Ectodermal cell (in vitro differentiated cells): ENCODE results near the gene SCYL1.

Experiments used
- H3K27ac ChIP-seq: 2 replicates; pipeline ENCODE4 v1.7.0; 2013; ENCODE audit warnings: mild to moderate bottlenecking, low read depth, low read length; ENCODE audit not compliant: insufficient read depth, poor library complexity, severe bottlenecking
- H3K27me3 ChIP-seq: 2 replicates; pipeline ENCODE4 v1.7.0; 2013; ENCODE audit warnings: mild to moderate bottlenecking, low read length; ENCODE audit not compliant: insufficient read depth, control insufficient read depth, poor library complexity, severe bottlenecking
- H3K36me3 ChIP-seq: one replicate; pipeline ENCODE4 v1.7.0; 2013; ENCODE audit warnings: low read length; ENCODE audit not compliant: control insufficient read depth, insufficient read depth
- H3K4me1 ChIP-seq: one replicate; pipeline ENCODE4 v1.7.0; 2013; ENCODE audit warnings: low read length; ENCODE audit not compliant: control insufficient read depth, insufficient read depth
- H3K4me3 ChIP-seq: 2 replicates; pipeline ENCODE4 v1.7.0; 2013; ENCODE audit warnings: low read depth, low read length, control low read depth; ENCODE audit not compliant: insufficient read depth
- H3K9me3 ChIP-seq: 2 replicates; pipeline ENCODE4 v1.7.0; 2013; ENCODE audit warnings: mild to moderate bottlenecking, low read length, moderate library complexity; ENCODE audit not compliant: control insufficient read depth
- WGBS, 2 experiments: methylation state at CpG; one replicate each; pipeline ENCODE4 v1.1.7; 2013; ENCODE audit warnings: missing lambda C conversion rate in 2 of 2; 5-methylcytosine and 5-hydroxymethylcytosine counted together

SCYL1 gene

GRCh38 chr11:65496304-65497140 is 28.4 kb upstream of the SCYL1 start:
- 70% methylated on average over 14 to 15 of the region's 15 CpGs for WGBS, 2 experiments

GRCh38 chr11:65497141-65498041 is 27.5 kb upstream of the SCYL1 start:
- H3K4me3 ChIP-seq, result peak overlapping the region; percentile 88
- peak overlapping the region; percentile 98 for H3K27ac ChIP-seq
- H3K27me3 ChIP-seq, result no peaks in the 10 kb centered on the region
- peaks cover 20% of the 10 kb centered on the region for H3K36me3 ChIP-seq
- peaks cover 19% of the 10 kb centered on the region for H3K4me1 ChIP-seq
- no peaks in the 10 kb centered on the region for H3K9me3 ChIP-seq
- WGBS, 2 experiments, result 2 to 3% methylated on average over 61 of the region's 61 CpGs

More at GRCh38 chr11:65496304-65497140, 28.4 kb upstream of the SCYL1 start:
- no peaks in the 10 kb centered on the region for H3K27me3 ChIP-seq
- peaks cover 26% of the 10 kb centered on the region for H3K4me1 ChIP-seq
- peak overlapping the region; percentile 92 for H3K27ac ChIP-seq
- H3K4me3 ChIP-seq, result peak overlapping the region; percentile 37
- no peaks in the 10 kb centered on the region for H3K9me3 ChIP-seq
- peaks cover 11% of the 10 kb centered on the region for H3K36me3 ChIP-seq

- H3K27me3 ChIP-seq, result no peaks in the 10 kb centered on the region
- H3K9me3 ChIP-seq, result no peaks in the 10 kb centered on the region
- peak overlapping the region; percentile 88 for H3K4me3 ChIP-seq
- H3K4me1 ChIP-seq, result peaks cover 11% of the 10 kb centered on the region
- H3K27ac ChIP-seq, result peak overlapping the region; percentile 98
- peaks cover 28% of the 10 kb centered on the region for H3K36me3 ChIP-seq
- WGBS, 2 experiments, result 4 to 7% methylated on average over 24 of the region's 24 CpGs
Measured at GRCh38 chr11:65498042-65498726, 26.7 kb upstream of the SCYL1 start.

GRCh38 chr11:65498727-65498976 is 26.2 kb upstream of the SCYL1 start:
- peak overlapping the region; percentile 98 for H3K27ac ChIP-seq
- H3K27me3 ChIP-seq, result no peaks in the 10 kb centered on the region
- H3K36me3 ChIP-seq, result peaks cover 32% of the 10 kb centered on the region
- peaks cover 6% of the 10 kb centered on the region for H3K4me1 ChIP-seq
- no peaks in the 10 kb centered on the region for H3K9me3 ChIP-seq
- 2 to 4% methylated on average over 6 of the region's 6 CpGs for WGBS, 2 experiments
- H3K4me3 ChIP-seq, result peak overlapping the region; percentile 88

- WGBS, 2 experiments, result 0% methylated on average over 22 of the region's 24 CpGs
- H3K27ac ChIP-seq, result peak within 1 kb of the TSS; percentile 98
- no peaks in the 10 kb centered on the region for H3K27me3 ChIP-seq
- H3K9me3 ChIP-seq, result no peaks in the 10 kb centered on the region
- H3K4me1 ChIP-seq, result peaks cover 5% of the 10 kb centered on the region
- H3K36me3 ChIP-seq, result peaks cover 37% of the 10 kb centered on the region
- peak within 1 kb of the TSS; percentile 88 for H3K4me3 ChIP-seq
Measured at GRCh38 chr11:65498977-65499712, 25.7 kb upstream of the SCYL1 start, which contains the start of gene MALAT1. Gene MALAT1, plus strand, starts transcription at chr11:65499045.

GRCh38 chr11:65499713-65500386 is 25.0 kb upstream of the SCYL1 start:
- H3K9me3 ChIP-seq, result no peaks in the 10 kb centered on the region
- peak overlapping the region; percentile 88 for H3K4me3 ChIP-seq
- H3K27me3 ChIP-seq, result no peaks in the 10 kb centered on the region
- 0% methylated on average over 3 of the region's 3 CpGs for WGBS, 2 experiments
- H3K4me1 ChIP-seq, result peaks cover 5% of the 10 kb centered on the region
- H3K27ac ChIP-seq, result peak overlapping the region; percentile 98
- peaks cover 44% of the 10 kb centered on the region for H3K36me3 ChIP-seq

- peak overlapping the region; percentile 98 for H3K27ac ChIP-seq
- peaks cover 5% of the 10 kb centered on the region for H3K4me1 ChIP-seq
- peaks cover 52% of the 10 kb centered on the region for H3K36me3 ChIP-seq
- no peaks in the 10 kb centered on the region for H3K9me3 ChIP-seq
- H3K4me3 ChIP-seq, result peak overlapping the region; percentile 88
- H3K27me3 ChIP-seq, result no peaks in the 10 kb centered on the region
- WGBS, 2 experiments, result 0 to 1% methylated on average over 20 of the region's 20 CpGs
Measured at GRCh38 chr11:65500387-65501185, 24.3 kb upstream of the SCYL1 start.

- Histone ChIP-seq H3K27ac (peak overlapping the region; percentile 98), H3K4me3 (peak overlapping the region; percentile 88), H3K36me3 (peaks cover 57% of the 10 kb centered on the region), H3K4me1 (peaks cover 10% of the 10 kb centered on the region), H3K27me3 (no peaks in the 10 kb centered on the region), H3K9me3 (no peaks in the 10 kb centered on the region)
- 0% methylated on average over 1 to 2 of the region's 2 CpGs for WGBS, 2 experiments
Measured at GRCh38 chr11:65501186-65501471, 23.8 kb upstream of the SCYL1 start.
